HG03064 (cell line): ENCODE measurements around the gene ZNF536.

Source experiments
- ATAC-seq: cut with Tn5 transposase; IDR thresholded peaks from one replicate; pipeline ENCODE4 v1.9.1; 2021; ENCODE audit warnings: low read depth; ENCODE audit not compliant: unreplicated experiment

The ZNF536 gene

GRCh38 chr19:30590596-30591229, 218.5 kb downstream of the ZNF536 start:
- no peak for ATAC-seq

- ATAC-seq, result no peak
Measured at GRCh38 chr19:30593356-30593755, 221.2 kb downstream of the ZNF536 start.

- no peak for ATAC-seq
Measured at GRCh38 chr19:30593975-30594745, 222.0 kb downstream of the ZNF536 start.

GRCh38 chr19:30596268-30596667, 224.1 kb downstream of the ZNF536 start:
- ATAC-seq, result no peak

- no peak for ATAC-seq
Measured at GRCh38 chr19:30596813-30597399, 224.7 kb downstream of the ZNF536 start.

GRCh38 chr19:30598688-30599087, 226.5 kb downstream of the ZNF536 start:
- no peak for ATAC-seq

GRCh38 chr19:30602661-30603350, 230.6 kb downstream of the ZNF536 start:
- ATAC-seq, result no peak

GRCh38 chr19:30604657-30605056, 232.5 kb downstream of the ZNF536 start:
- ATAC-seq, result no peak

GRCh38 chr19:30605333-30605732, 233.1 kb downstream of the ZNF536 start:
- ATAC-seq, result no peak

GRCh38 chr19:30606114-30607050, 234.2 kb downstream of the ZNF536 start:
- no peak for ATAC-seq
